Measurements from ENCODE around the gene RAPGEF5.
A peak's percentile ranks its signal among the peaks of the same experiment; 100 is the strongest.
"Not testable (repeated sequence)": the region's sequence is repeated elsewhere in the genome, so short reads cannot be mapped to it uniquely, and the experiment has no call there.

RAPGEF5 gene

GRCh38 chr7:22082886-22083703, 273.9 kb downstream of the RAPGEF5 start:
- peak; percentile 84 for DNase-seq (ENCODE audit: low spot score)

GRCh38 chr7:22082553-22082885, 274.4 kb downstream of the RAPGEF5 start:
- no peak for DNase-seq (ENCODE audit: low spot score)

DNA sequence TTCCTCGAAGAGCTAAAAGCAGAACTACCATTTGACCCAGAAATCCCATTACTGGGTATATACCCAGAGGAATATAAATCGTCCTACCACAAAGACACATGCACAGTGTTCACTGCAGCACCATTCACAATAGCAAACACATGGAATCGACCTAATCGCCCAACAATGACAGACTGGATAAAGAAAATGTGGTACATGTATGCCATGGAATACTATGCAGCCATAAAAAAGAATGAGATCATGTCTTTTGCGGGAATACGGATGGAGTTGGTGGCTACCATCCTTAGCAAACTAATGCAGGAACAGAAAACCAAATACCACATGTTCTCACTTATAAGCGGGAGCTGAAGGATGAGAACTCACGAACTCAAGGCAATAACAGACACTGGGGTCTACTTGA, 276.7 kb downstream of the RAPGEF5 start:
- not testable (repeated sequence) for DNase-seq (ENCODE audit: low spot score)

DNA sequence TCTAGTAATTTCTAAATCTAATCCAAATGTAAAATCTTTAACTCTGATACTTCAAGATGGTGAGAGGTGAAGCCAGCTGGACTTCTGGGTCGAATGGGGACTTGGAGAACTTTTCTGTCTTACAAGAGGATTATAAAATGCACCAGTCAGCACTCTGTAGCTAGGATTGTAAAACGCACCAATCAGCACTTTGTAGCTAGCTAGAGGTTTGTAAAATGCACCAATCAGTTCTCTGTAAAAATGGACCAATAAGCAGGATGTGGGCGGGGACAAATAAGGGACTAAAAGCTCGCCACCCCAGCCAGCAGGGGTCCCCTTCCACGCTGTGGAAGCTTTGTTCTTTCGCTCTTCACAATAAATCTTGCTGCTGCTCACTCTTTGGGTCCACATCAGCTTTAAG, 278.1 kb downstream of the RAPGEF5 start:
- not testable (repeated sequence) for DNase-seq (ENCODE audit: low spot score)

- no peak for DNase-seq (ENCODE audit: low spot score)
Observed at GRCh38 chr7:22075561-22075960, 281.4 kb downstream of the RAPGEF5 start.

DNA sequence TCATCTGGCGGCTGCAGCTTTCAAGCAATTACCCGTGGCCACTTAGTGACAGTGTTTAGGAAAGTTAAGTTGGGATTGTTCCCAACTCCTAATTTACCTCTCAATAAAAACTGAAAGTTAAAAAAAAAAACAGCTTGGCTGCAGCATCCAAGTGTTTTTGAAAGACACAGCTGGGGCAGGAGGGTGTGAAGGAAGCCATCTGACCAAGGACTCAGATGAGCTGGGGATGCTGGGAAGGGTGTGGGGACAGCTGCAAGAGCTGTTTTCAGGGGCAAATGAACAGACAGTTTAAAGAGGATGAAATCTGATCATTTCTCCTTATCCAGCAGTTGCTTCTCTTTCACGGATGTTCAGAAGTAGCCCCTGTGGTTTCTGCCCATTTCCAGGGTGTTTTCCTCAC, 282.1 kb downstream of the RAPGEF5 start:
- no peak for DNase-seq (ENCODE audit: low spot score)

Measured in activated CD4-positive, alpha-beta T cell treated with anti-CD3 and anti-CD28 coated beads, Interleukin-2, Interleukin-4, amounts not matched to agents 100 ng/mL and 50 ng/mL, durations not matched to agents 16 hours and 8 hours (primary cell).